Stimulated activated CD4-positive, alpha-beta T cell treated with anti-CD3 and anti-CD28 coated beads, Interleukin-12 subunit alpha, Interleukin-12 subunit beta, amount 100 ng/mL, for 48 hours (primary cell): ENCODE measurements around the gene SORBS2.

Experiments used
- DNase-seq, 3 donors: peaks; one replicate each; pipeline ENCODE4 v3.0.0-alpha.2; 2020; ENCODE audit warnings: low read depth in 2 of 3, low spot score in 1 of 3

SORBS2 gene

GRCh38 chr4:185800266-185800945 is 11.6 kb downstream of the SORBS2 start:
- no peak for DNase-seq

- no peak for DNase-seq
These were observed 12.6 kb downstream of the SORBS2 start for GRCh38 chr4:185799442-185799841.

GRCh38 chr4:185797596-185798338 is 14.2 kb downstream of the SORBS2 start:
- DNase-seq: no peak

GRCh38 chr4:185797018-185797417 is 15.0 kb downstream of the SORBS2 start:
- no peak for DNase-seq

GRCh38 chr4:185796176-185796575 is 15.8 kb downstream of the SORBS2 start:
- no peak for DNase-seq

GRCh38 chr4:185794637-185795036 is 17.4 kb downstream of the SORBS2 start:
- no peak for DNase-seq

DNA sequence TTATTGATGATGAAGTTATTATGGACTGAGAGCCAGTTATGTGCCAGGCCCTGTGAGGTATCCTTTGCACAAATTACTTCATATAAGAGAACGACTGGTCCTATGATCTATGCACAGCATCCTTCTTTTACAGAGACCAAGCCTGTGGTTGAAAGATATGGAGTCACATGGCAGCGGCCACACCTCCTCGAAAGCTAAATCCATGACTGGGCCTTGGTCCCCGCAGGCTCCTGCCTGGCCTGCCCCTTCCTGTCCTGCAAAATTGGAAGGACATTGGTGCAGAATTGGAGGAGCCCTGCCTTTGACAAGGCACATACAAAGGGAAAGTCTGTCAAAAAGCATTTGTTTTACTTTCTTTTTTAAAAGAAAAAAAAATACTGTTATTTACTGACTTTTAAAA is 18.3 kb downstream of the SORBS2 start:
- DNase-seq: no peak

GRCh38 chr4:185793116-185793485 is 18.9 kb downstream of the SORBS2 start:
- DNase-seq: no peak

- no peak for DNase-seq
These were observed 19.4 kb downstream of the SORBS2 start for GRCh38 chr4:185792384-185793115.

GRCh38 chr4:185787926-185788679 is 23.9 kb downstream of the SORBS2 start:
- no peak for DNase-seq

- DNase-seq: no peak
These were observed 25.6 kb downstream of the SORBS2 start for GRCh38 chr4:185786422-185786821.

DNA sequence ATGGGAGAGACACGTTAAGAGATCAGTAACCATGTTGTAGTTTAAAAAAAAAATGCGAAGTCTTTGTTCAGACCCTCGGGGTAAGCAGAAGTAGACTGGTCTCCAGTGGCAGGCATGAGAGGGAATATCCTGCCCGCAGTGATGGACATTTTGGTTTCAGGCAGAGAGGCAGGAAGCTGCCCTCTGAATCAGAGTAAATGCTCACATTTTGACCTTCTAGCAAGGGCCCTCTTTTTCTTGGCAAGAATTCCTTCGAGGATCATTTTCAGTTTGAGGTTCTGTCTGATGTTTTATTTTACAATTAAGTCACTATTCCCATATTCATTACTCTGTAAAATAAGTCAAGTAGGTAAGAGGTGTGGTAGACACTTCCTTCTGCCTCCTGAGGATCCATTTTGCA is 28.4 kb downstream of the SORBS2 start:
- no peak for DNase-seq

DNA sequence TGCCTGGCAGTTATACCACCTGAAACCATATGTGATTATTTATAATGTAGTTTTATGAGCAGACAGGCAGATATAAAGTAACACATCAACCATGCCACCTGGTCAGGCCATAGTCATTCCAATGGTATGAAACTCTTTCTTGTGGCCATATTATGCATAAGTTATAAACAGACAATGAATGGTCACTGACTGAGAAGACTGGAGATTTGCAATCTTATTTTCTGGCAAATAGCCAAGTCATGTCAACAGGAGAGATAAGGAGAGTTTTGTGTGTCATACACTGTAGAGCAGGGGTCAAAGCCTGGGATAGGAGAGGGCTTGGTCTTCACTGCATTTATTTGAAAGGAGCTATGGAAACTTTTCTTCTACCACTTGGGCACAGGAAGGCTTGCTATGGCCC is 29.5 kb downstream of the SORBS2 start:
- DNase-seq: no peak

DNA sequence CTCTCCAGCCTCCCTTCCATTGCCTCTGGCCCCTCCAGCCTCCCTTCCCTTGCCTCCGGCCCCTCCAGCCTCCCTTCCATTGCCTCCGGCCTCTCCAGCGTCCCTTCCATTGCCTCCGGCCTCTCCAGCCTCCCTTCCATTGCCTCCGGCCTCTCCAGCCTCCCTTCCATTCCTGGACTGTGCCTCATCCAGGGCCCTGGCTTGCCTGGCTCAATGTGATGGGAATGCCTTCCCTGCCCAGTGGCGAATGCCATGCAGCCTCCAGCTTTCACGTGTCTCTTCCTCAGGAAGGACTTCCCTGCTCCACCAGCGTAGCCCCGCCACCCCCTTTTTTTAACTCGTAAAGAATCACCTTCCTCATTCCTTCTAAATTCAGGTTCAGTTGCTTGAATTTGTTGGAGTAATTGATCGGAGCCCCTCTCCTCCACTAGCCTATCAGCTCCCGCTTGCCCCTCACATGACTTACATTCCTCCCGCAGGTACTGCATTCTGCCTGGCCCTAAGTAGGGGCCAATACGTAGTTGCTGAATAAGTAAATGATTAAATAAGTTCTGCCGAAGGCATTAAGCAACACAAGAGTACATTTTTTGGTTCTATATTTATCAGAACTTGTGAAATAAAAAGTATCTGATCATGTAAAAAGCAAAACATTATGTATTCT is 30.3 kb downstream of the SORBS2 start:
- no peak for DNase-seq

DNA sequence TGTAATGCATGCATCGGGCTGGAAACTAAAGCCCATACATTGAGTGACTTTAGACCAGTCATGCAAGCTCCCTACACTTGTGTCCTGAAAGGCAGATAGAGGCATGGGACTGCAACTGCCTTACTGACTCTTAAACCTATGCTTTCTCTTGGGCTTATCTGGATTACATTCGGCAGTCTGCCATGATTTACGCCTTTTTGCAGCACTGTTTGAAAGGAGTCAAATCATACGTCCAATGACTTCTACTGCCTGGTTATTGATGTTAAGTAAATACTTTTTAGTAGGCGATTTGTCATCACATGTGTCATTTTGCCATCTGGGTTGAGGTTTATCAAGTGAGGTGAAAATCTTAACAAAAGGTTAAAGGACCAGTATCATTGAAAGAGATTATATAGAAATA is 31.5 kb downstream of the SORBS2 start:
- DNase-seq: no peak

DNA sequence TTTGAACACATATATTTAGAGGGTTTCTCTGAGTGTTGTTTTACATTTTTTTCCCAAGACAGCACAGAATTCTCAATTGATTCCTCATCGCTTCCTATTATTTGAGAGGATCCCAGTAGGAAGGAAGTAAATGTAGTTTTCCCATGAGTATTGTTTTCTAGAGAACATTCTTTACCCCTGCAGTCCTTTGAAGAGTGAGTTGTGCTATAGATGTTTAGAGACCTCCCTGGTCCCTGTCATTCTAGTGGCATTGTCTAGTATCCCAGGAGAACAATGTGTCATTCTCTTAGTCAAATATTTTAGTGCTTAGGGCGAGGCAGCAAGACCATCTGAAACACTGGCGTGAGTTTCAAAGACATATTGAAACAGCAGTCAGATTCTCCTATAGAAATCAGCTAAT is 32.5 kb downstream of the SORBS2 start:
- DNase-seq: no peak

GRCh38 chr4:185778307-185778706 is 33.7 kb downstream of the SORBS2 start:
- no peak for DNase-seq

GRCh38 chr4:185775792-185776555 is 36.0 kb downstream of the SORBS2 start:
- no peak for DNase-seq

GRCh38 chr4:185774845-185775680 is 36.9 kb downstream of the SORBS2 start:
- no peak for DNase-seq
